Fibroblast of skin of back (primary cell): ENCODE data around the gene SLC35F1.
"Not testable (repeated sequence)": the region's sequence is repeated elsewhere in the genome, so short reads cannot be mapped to it uniquely, and the experiment has no call there.

Experiments
- DNase-seq: peaks from one replicate; pipeline ENCODE4 v3.0.0-alpha.2; 2013

The SLC35F1 gene

GRCh38 chr6:118012944-118013343 is 105.9 kb downstream of the SLC35F1 start:
- no peak for DNase-seq

GRCh38 chr6:118016532-118016931 is 109.5 kb downstream of the SLC35F1 start:
- no peak for DNase-seq

- no peak for DNase-seq
These were observed 110.3 kb downstream of the SLC35F1 start for GRCh38 chr6:118017301-118017848.

GRCh38 chr6:118023771-118024170 is 116.7 kb downstream of the SLC35F1 start:
- no peak for DNase-seq

- no peak for DNase-seq
These were observed 122.9 kb downstream of the SLC35F1 start for GRCh38 chr6:118029967-118030366.

- not testable (repeated sequence) for DNase-seq
These were observed 130.4 kb downstream of the SLC35F1 start for GRCh38 chr6:118037479-118037878.

GRCh38 chr6:118042855-118043254 is 135.8 kb downstream of the SLC35F1 start:
- DNase-seq, result no peak

GRCh38 chr6:118044275-118044674 is 137.2 kb downstream of the SLC35F1 start:
- DNase-seq, result no peak

GRCh38 chr6:118054082-118054481 is 147.0 kb downstream of the SLC35F1 start:
- DNase-seq, result no peak

- no peak for DNase-seq
These were observed 154.6 kb downstream of the SLC35F1 start for GRCh38 chr6:118061666-118062065.

GRCh38 chr6:118080547-118080946 is 173.5 kb downstream of the SLC35F1 start:
- no peak for DNase-seq

- DNase-seq, result no peak
These were observed 176.6 kb downstream of the SLC35F1 start for GRCh38 chr6:118083711-118084110.

GRCh38 chr6:118085665-118086064 is 178.6 kb downstream of the SLC35F1 start:
- no peak for DNase-seq

GRCh38 chr6:118086159-118086558 is 179.1 kb downstream of the SLC35F1 start:
- no peak for DNase-seq

- no peak for DNase-seq
These were observed 185.0 kb downstream of the SLC35F1 start for GRCh38 chr6:118092086-118092485.

- no peak for DNase-seq
These were observed 190.5 kb downstream of the SLC35F1 start for GRCh38 chr6:118097576-118097975.

GRCh38 chr6:118100717-118101116 is 193.7 kb downstream of the SLC35F1 start:
- no peak for DNase-seq

- DNase-seq, result no peak
These were observed 194.2 kb downstream of the SLC35F1 start for GRCh38 chr6:118101220-118101619.

GRCh38 chr6:118101831-118102345 is 194.8 kb downstream of the SLC35F1 start:
- DNase-seq, result no peak

GRCh38 chr6:118102401-118102800 is 195.3 kb downstream of the SLC35F1 start:
- DNase-seq, result no peak

GRCh38 chr6:118103381-118104146 is 196.5 kb downstream of the SLC35F1 start:
- no peak for DNase-seq

GRCh38 chr6:118122161-118122725 is 215.2 kb downstream of the SLC35F1 start:
- DNase-seq, result no peak

- no peak for DNase-seq
These were observed 215.7 kb downstream of the SLC35F1 start for GRCh38 chr6:118122801-118123200.

GRCh38 chr6:118123503-118124037 is 216.5 kb downstream of the SLC35F1 start:
- DNase-seq, result no peak
